Tibial artery (tissue), 4 donors: ENCODE data around the gene CBX5.
A peak's percentile ranks its signal among the peaks of the same experiment; 100 is the strongest.

Experiments used
- DNase-seq, 2 donors: peaks; one replicate each; pipeline ENCODE4 v3.0.0-alpha.2; 2019
- H3K27ac ChIP-seq, 2 donors: fragments of 200-600 bp; sonication (generic) in 1 of 2; 1 replicate in 1 of 2; 2 replicates in 1 of 2; pipeline ENCODE4 v1.5.1; 2018 to 2019; ENCODE audit warnings: mild to moderate bottlenecking in 1 of 2
- H3K27me3 ChIP-seq, 2 donors: fragments of 200-600 bp; sonication (generic) in 1 of 2; one replicate each; pipeline versions ENCODE4 v1.5.1 to v1.6.0; 2016 to 2019
- H3K36me3 ChIP-seq, 3 donors: fragments of 200-600 bp; sonication (generic) in 2 of 3; one replicate each; pipeline ENCODE4 v1.5.1; 2016 to 2019; ENCODE audit warnings: mild to moderate bottlenecking in 2 of 3
- H3K4me1 ChIP-seq, 4 donors: fragments of 200-600 bp; sonication (generic) in 2 of 4; 1 replicate in 3 of 4; 2 replicates in 1 of 4; pipeline ENCODE4 v1.5.1; 2016 to 2019
- H3K4me3 ChIP-seq, 2 donors: fragments of 200-600 bp; sonication (generic) in 1 of 2; 1 replicate in 1 of 2; 2 replicates in 1 of 2; pipeline ENCODE4 v1.5.1; 2018 to 2019; ENCODE audit warnings: mild to moderate bottlenecking in 2 of 2
- H3K9me3 ChIP-seq, 3 donors: fragments of 200-600 bp; sonication (generic) in 1 of 3; one replicate each; pipeline ENCODE4 v1.5.1; 2016 to 2019
- CTCF ChIP-seq, 2 experiments: fragments of 200-600 bp in 1 of 2; fragments of 450-650 bp in 1 of 2; IDR thresholded peaks; one replicate each; pipeline ENCODE4 v1.5.1; 2017 to 2019; ENCODE audit warnings: antibody characterized with exemption in 2 of 2, mild to moderate bottlenecking in 1 of 2, moderate library complexity in 1 of 2
- intact Hi-C: fragments of 100-400 bp; cut with DNase I; formaldehyde crosslinking; loops from one replicate; pipeline ENCODE4 v1.15.0; 2023; ENCODE audit warnings: low total_unique reads

Gene CBX5

GRCh38 chr12:54207539-54208294, 72.2 kb downstream of the CBX5 start:
- Histone ChIP-seq H3K27ac (no peak overlapping the region), H3K36me3 (no peaks in the 10 kb centered on the region), H3K27me3 (peaks cover 0 to 13% of the 10 kb centered on the region in 2 donors), H3K9me3 (no peaks in the 10 kb centered on the region), H3K4me3 (no peak overlapping the region), H3K4me1 (no peaks in the 10 kb centered on the region)
- DNase-seq: peak; percentile 78 to 82
- TF ChIP-seq CTCF (IDR thresholded peaks at IDR 0.05): peak; percentile 89 to 95
- intact Hi-C loops: loop anchor here (5.0 kb wide), 1 partner anchor 175 kb away; the partner anchor contains the start of gene HOXC5

GRCh38 chr12:54206791-54207190, 73.1 kb downstream of the CBX5 start:
- H3K4me1 ChIP-seq: no peaks in the 10 kb centered on the region
- no peaks in the 10 kb centered on the region for H3K9me3 ChIP-seq
- intact Hi-C loops: loop anchor here (5.0 kb wide), 1 partner anchor 174 kb away; the partner anchor contains the start of gene HOXC5
- no peak for TF ChIP-seq CTCF (IDR thresholded peaks at IDR 0.05)
- no peak overlapping the region for H3K4me3 ChIP-seq
- H3K27ac ChIP-seq: no peak overlapping the region
- no peaks in the 10 kb centered on the region for H3K36me3 ChIP-seq
- no peak for DNase-seq
- H3K27me3 ChIP-seq: peaks cover 0 to 13% of the 10 kb centered on the region in 2 donors

- no peak overlapping the region for H3K27ac ChIP-seq
- TF ChIP-seq CTCF (IDR thresholded peaks at IDR 0.05): no peak
- intact Hi-C loops: loop anchor here (5.0 kb wide), 1 partner anchor 222 kb away; no protein-coding TSS in a partner anchor
- H3K4me1 ChIP-seq: no peaks in the 10 kb centered on the region
- H3K9me3 ChIP-seq: no peaks in the 10 kb centered on the region
- no peak overlapping the region for H3K4me3 ChIP-seq
- no peak for DNase-seq
- no peaks in the 10 kb centered on the region for H3K36me3 ChIP-seq
- H3K27me3 ChIP-seq: peaks cover 0 to 7% of the 10 kb centered on the region in 2 donors
These were observed 75.6 kb downstream of the CBX5 start for GRCh38 chr12:54204316-54204715.

- DNase-seq: peak; percentile 49 to 80
These were observed 78.7 kb downstream of the CBX5 start for GRCh38 chr12:54201001-54201794.

More at GRCh38 chr12:54201001-54201794, 78.7 kb downstream of the CBX5 start:
- intact Hi-C loops: loop anchor here (5.0 kb wide), 1 partner anchor 219 kb away; no protein-coding TSS in a partner anchor
- peaks cover 0 to 7% (median 2%) of the 10 kb centered on the region in 4 donors for H3K4me1 ChIP-seq
- H3K27ac ChIP-seq: no peak overlapping the region
- no peak overlapping the region for H3K4me3 ChIP-seq
- no peaks in the 10 kb centered on the region for H3K9me3 ChIP-seq
- peak; percentile 99 to 100 for TF ChIP-seq CTCF (IDR thresholded peaks at IDR 0.05)
- H3K36me3 ChIP-seq: no peaks in the 10 kb centered on the region
- H3K27me3 ChIP-seq: peaks cover 0 to 7% of the 10 kb centered on the region in 2 donors
